HG03103 (cell line): ENCODE data around the gene AFF3.

Source experiments
- ATAC-seq: cut with Tn5 transposase; IDR thresholded peaks from one replicate; pipeline ENCODE4 v1.9.1; 2021; ENCODE audit warnings: low read depth; ENCODE audit not compliant: unreplicated experiment

Gene AFF3

DNA sequence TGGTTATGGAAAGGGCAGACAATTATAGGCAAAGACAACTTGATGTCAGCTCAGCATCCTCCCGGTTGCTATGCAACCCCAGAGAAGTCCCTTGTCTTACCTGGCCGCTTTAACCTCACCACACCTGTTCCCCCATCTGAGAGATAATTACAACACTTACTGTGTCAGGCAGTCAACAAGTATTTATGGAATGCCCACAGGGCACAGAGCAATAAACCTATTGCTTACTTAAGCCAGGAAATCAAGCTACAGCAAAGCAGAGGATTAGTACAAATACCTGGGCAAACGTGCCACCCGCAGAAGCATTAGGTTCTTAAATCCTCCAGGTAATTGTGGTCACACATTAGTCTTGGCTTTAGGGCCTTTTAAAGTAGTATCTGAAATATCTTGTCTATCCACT lies 332.2 kb downstream of the AFF3 start:
- ATAC-seq, result no peak

GRCh38 chr2:99809259-99809900 lies 333.0 kb downstream of the AFF3 start:
- no peak for ATAC-seq

- no peak for ATAC-seq
These were observed 333.8 kb downstream of the AFF3 start for GRCh38 chr2:99808361-99809200.

DNA sequence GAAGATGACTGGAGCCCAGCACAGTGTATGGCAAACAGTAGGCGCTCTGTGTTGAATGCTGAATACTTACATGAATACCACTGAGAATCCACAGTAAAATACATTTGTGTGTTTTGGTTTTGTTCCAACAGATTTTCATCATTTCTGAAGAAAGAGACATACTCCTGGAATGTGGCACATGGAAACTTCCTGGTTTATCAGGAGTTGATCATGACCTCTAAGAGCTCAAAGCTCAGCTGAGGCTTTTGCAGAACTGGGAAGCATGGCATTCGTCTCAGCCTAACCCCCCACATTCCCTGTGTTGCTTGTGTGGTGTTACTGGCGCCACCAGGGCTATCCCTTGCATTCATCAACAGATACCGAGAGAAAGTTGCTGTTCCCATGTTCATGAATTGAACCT lies 335.6 kb downstream of the AFF3 start:
- ATAC-seq, result no peak

- no peak for ATAC-seq
These were observed 336.4 kb downstream of the AFF3 start for GRCh38 chr2:99805930-99806476.

DNA sequence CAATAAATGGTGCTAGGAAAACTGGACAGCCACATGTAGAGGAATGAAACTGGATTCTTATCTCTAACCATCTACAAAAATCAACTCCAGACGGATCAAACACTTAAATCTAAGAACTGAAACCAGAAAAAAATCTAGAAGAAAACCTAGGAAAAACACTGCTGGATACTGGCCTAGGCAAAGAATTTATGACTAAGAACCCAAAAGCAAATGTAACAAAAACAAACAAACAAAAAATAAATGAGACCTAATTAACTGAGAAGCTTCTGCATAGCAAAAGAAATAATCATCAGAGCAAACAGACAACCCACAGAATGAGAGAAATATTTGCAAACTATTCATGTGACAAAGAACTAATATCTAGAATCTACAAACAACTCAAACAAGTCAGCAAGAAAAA lies 338.5 kb downstream of the AFF3 start:
- ATAC-seq, result no peak

- ATAC-seq, result no peak
These were observed 339.7 kb downstream of the AFF3 start for GRCh38 chr2:99802734-99803133.

DNA sequence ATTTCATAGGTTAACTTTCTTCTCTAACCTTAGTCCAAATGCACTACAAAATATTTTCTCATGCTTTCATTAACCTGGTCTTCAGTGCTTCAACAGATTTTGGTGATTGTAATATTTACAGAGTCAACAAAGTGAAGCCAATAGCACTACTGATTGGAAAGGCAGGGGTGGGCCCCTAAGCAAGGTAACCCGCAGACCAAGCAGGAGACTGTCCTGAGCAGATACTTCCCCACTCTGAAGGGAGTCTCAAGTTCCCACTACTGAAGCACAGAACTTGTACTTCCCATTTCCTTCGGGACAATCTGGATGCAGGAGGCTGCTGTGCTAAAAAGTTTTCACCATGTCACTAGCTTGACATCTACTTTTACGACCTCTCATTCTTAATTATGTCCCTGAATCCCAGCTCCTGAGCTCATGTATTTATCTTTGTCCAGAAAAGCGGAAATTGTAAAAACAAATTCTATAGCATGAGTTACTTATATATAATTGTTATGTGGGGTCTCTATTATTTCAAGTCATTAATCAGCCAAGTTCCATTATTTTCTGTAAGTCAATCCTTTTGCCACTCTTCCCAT lies 341.0 kb downstream of the AFF3 start:
- no peak for ATAC-seq

DNA sequence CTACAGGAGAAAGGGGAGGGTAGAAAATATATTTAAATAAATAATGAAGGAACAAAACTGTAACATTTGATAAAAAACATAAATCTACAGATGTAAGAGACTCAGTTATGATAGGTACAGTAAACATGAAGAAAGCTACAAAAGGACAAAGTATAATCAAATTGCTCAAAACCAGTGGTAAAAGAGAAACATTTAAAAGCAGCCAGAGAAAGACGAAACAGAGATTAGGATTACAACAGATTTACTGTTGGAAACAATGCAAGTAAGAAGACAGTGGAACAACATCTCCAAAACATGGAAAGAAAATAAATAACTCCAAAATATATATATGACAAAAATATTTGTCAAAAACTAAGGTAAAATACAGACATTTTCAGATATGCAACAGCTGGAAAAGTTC lies 344.9 kb downstream of the AFF3 start:
- no peak for ATAC-seq

- no peak for ATAC-seq
These were observed 348.0 kb downstream of the AFF3 start for GRCh38 chr2:99794414-99794813.

GRCh38 chr2:99793022-99793421 lies 349.4 kb downstream of the AFF3 start:
- no peak for ATAC-seq

GRCh38 chr2:99789849-99790248 lies 352.5 kb downstream of the AFF3 start:
- ATAC-seq, result no peak

DNA sequence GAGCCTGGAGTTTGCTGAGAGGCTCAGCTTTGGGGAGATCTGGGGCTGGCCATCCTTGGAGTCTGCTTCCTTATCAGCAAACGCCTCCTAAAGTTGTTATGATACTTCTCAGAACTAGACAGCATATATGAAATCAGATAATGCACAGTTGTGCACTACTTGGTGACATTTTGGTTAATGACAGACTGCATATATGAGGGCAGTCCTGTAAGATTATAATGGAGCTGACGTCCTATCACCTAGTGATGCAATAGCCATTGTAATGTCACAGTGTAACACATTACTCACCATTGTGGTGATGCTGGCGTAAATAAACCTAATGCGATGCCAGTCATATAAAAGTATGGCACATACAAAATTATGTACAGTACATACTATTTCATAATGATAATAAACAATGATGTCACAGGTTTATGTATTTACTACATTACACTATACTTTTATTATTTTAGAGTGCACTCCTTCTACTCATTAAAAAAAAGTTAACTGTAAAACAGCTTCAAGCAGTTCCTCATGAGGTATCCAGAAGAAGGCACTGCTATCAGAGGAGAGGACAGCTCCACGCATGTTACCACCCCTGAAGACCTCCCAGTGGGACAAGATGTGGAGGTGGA lies 354.5 kb downstream of the AFF3 start:
- ATAC-seq, result no peak

GRCh38 chr2:99786636-99787390 lies 355.6 kb downstream of the AFF3 start:
- no peak for ATAC-seq

DNA sequence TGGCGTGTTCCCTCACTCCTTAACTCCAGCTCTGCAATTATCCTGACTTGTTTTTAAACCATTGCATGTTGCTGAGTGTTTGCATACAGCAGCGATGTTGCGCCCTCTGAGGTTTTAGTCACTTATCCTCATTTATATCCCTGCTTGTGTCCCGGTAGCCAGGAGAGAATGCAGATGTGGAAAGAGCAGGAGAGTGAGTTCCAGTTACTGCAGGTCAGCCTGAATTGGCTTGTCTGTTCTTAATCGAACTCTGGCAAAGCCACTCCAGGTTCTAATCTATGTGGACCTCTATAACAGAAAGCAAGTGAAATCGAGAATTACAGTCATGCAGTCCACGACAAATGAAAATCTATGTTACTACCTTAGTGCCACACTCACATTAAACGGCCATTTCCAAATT lies 357.4 kb downstream of the AFF3 start:
- ATAC-seq, result no peak

- no peak for ATAC-seq
These were observed 358.1 kb downstream of the AFF3 start for GRCh38 chr2:99784282-99784681.

DNA sequence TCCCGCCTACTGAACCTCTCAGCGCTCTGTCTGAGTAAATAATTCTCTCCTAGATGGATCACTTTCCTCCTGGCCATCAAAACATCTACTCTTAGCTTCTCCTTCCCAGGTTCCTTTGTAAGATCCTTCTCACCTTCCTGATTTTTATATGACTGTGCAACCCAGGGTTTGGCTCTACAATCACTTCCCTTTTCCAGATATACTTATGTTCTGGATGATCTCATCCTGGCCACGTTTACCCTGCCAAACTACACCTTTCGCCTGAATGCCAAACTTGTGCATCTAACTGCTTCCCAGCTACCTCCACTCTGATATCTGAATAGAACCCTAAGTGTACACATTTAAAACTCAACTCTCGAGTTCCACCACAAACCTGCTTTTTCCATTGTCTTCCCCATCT lies 362.1 kb downstream of the AFF3 start:
- ATAC-seq, result no peak

DNA sequence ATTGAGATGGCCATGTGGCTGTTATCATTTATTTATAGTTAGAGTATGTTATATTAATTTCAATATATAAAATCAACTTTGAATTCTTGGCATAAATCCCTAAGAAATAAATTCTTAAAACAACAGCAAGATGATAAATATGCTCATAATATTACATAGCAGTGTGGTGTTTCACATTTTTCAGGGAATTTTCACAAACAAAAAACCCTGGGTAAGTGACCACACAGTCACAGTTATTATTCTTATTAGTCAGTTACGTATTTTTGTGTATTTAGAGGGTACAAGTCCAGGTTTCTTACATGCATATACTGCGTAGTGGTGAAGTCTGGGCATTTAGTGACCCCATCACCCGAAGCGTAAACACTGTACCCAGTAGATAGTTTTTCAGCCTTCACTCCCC lies 363.1 kb downstream of the AFF3 start:
- no peak for ATAC-seq

GRCh38 chr2:99777656-99778290 lies 364.6 kb downstream of the AFF3 start:
- no peak for ATAC-seq
